Stimulated activated CD4-positive, alpha-beta T cell treated with anti-CD3 and anti-CD28 coated beads, TNF-alpha, amount 100 ng/mL, for 1 hour (primary cell): ENCODE data around the gene PGAM2.

Experiments
- DNase-seq, 3 donors: peaks; one replicate each; pipeline ENCODE4 v3.0.0-alpha.2; 2020; ENCODE audit warnings: low read depth in 3 of 3, low spot score in 1 of 3

The PGAM2 gene

DNA sequence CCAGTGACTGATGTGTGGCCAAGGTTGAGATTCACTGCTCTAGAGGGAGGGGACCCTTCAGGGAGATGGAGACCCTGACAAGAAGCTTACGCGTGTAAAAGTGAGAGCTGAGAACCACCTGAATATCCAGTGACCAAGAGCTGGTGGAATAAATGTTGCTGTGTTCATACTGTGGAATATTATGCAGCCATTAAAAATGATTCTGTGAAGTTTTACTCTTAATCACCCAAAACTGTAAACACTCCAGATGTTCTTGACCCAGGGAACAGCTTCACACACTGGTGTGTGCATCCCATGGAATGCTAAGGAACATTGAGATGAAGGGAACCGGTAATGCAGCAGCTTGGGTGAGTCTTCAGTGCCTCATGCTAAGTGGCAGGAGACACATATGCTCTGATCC lies 21.3 kb upstream of the PGAM2 start:
- DNase-seq, result no peak

DNA sequence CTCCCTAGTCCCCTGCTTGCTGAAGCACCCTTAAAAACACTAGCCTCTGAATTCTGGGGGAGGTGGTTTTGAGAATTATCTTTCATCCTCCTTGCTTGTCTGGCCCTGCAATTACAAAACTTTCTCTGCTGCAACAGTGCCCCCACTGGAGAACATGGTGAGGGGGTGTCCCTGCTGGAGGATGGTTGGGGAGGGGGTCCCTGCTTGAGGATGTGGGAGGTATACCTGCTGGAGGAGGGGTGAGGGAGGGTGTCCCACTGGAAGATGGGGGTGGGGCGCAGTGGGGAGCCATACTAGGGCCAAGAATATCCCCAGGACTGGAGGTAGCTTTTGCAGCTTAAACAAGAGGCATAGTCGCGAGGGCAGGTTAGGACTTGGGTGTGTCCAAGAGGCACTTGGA lies 20.2 kb upstream of the PGAM2 start:
- DNase-seq, result no peak

DNA sequence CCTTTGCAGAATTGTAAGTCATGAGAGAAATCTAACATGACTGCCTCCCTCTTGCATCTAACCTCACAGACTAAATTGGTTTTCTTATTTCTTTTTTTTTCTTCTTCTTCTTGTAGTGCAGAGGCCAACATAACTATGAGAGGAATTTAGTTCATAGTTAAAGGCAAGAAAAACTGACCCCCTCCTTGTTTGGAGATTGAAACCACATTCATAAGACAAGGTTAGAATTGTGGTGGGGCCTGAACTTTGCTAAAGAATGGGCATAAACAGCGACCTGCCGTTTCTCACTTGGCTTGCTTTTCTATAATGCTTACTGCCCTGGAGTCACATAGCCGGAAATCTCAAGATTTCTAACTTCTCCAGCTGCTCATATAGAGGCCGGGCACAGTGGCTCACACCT lies 19.3 kb upstream of the PGAM2 start:
- DNase-seq, result no peak

DNA sequence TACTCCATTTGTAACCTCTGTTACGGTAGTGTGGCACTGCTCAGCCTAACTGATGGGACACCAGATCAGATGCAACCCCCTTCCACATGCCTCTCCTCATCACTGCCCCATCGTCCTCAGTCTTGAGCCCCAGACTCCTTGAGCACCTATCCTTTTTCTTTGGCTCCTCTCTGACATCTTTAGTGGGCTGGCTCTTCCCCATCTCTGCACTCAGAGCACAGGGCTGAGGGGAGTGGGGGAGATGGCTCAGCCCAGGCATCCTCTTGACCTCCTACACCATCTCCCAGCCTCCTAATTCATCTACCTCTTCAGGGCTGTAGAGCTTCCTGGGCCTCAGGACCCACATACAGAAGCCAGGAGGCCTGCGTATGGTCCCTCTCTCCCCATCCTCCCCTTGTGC lies 18.4 kb upstream of the PGAM2 start:
- DNase-seq, result no peak

DNA sequence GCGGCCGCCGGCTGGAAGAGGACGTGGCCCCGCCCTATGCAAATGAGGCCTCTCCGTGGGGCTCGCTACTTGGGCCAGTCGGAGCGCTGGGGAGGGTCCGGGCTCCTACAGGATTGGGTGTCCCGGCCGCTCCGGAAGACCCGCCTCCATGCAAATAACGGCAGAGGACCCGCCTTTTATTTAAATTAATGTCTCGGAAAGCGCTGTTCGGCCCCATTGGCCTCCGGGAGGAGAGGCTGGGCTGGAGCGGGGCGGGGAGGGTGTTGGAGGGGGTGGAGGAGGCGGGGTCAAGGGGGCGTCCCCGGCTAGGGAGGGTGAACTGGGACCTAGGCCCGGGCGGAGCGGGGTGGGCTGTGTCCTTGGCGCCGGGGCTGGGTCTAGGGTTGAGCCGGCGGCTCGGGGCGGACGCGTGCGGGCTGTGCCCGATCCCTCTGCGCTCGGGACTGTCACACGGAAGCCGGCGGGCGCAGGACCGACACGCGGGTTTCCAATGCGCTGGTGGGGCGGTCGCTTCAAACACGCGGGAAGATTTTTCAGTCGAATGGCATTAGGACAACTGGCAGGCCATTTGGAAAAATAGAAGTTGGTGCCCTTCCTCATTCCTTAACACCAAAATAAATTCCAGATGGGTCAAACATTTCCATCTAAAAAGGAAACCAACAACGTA lies 17.3 kb upstream of the PGAM2 start:
- peak; percentile 90 to 96 (median 95) for DNase-seq

DNA sequence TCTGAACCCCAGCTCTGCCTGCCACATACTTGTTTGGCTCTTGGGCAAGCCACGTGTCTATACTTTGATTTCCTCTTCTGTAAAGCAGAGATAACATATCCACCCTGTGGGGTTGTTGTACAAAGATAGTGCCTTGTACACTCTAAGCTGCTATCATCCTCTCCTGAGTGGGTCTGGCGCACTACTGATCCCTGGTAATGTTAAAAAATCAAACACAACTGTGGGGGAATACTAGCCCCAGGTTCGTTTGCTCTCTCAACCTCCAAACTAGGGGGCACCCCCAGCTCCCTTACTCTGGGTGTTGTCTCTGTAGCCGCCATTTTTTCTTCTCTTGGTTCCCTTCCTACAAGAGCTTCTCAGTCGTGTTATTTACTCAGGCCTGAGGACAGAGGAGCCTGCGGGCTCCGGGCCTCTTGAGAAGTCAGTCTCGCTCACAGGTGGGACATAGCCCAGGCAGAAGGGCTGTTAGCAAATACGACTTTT lies 15.9 kb upstream of the PGAM2 start:
- DNase-seq, result no peak

DNA sequence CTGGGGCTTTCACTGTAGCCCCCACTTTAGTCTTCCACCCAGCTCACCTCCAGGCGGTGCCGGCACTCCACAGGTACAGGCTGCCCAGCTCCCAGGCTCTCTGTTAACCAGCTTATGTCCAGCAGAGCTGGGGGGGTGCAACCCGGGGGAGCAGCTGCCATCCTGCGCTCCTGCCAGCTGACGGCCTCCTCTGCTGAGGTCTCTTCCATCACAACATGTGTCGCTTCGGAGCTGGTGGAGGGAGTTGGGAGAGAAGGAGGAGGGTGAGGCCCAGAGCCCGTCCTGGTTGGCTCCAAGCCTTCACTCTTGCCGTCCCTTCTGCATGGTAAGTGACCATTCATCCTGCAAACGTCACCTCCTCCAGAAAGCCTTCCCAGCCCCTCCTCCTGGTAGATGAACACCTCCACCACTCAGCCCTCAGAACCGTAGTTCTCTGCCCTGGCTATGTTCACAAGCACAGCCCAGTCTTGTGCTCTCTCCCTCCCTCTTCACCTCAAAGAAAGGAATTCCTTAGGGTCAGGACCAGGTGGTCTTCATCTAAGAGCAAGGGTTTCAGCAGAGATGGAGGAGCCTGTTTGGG lies 15.4 kb upstream of the PGAM2 start:
- no peak for DNase-seq

DNA sequence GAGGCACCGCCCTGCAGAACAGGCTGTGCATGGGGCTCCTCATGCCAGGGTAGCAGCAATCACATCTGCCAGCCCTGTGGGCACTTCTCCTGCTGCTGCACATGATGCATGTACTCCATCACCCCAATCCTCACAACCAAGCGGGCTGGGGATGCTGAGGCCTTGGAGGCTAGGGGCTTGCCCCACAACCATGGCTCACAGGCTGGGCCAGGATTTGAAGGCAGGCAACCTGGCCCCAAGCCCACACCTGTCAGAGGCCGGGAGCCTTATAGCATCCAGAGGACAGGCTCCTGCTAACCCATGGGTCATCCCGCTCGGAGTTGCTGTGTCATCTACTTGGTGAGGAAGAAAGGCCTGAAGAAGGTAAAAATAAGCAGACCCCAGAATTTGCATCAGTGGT lies 14.8 kb upstream of the PGAM2 start:
- no peak for DNase-seq

DNA sequence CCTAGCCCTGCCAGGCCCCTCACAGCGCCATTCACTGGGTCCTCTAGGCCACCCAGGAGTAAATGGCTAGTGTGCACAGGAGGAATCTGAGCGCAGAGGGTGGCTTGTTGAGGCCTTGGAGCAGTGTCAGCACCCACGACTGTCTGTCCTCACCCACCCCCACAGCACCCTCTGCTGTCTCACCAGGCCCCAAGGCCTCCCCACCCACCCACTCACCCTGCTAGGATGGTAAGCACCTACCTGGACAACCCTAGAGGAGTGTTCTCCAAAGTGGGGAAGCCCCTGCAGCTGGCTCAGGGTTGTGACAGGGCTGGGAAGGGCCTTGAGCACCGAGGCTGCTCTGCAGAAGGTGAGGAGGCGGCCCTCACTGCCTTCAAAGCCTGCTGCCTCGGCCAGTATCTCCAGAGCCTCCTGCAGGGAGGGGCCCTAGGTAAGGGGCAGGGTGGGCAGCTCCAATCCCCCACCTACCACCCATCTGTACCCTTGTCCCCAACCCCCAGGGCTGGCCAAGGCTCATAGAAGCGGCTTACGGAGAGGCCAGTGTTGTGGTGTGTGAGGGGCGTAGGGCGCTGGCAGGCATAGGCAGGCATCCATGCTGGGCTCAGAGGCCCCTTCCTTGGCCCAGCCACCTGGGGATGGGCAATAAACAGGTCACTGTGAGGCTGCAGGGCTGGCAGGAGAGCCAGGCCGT lies 14.1 kb upstream of the PGAM2 start:
- no peak for DNase-seq

DNA sequence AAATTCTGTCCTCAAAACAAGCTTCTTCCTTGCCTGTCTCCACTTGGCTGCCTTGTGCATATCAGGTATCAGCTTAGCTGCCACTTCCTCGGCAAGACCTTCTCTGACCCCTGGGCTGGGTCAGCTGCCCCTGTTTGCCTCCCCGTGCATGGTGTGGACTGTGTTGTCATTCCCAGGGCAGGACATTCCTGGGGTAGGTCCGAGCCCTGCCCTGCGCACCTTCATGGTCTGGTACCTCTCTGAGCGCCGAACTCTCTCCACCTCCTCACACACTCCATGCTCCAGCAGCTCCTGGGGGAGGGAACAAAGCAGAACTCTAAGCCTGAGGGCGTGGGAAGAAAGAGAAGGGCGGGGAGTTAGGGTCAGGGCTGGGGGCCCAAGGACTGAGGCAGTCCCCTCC lies 13.2 kb upstream of the PGAM2 start:
- DNase-seq, result no peak

DNA sequence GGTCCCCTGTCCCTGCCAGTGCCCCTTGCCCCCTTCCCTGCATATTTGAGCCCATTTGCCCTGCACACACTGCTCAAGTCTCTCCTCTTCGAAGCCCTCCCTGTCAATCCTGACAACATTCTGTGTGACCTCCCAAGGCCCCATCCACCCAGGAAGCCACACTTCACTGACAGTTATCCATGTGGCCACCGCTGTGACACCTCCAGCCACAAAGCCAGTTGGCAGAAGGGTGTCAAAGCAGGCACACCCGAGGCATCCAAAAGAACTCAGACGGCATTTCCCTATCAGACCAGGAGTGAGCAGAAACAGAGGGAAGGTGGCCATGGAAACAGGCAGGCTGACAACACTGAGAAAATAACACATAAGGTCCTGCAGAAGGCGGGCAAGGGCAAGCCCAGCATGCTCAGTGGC lies 12.3 kb upstream of the PGAM2 start:
- DNase-seq, result no peak

DNA sequence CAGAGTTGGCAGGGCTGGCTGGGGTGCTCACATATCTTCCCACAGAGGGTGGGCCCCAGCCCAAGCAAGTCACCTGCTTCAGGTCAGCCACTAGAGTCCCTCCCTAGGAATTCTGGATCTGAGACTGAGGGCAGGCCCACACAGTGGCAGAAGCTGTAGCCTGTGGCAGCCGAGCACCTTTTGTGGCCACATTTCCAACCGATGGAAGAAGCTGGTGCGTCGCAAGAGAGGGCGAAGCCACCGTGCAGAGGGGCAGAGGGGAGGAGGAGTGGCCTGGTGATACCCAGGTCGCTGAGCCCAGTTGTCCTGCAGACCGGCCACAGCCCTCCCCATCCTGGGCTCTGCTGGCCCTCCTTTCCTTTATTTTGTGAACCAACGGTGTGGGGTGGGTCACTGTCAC lies 11.7 kb upstream of the PGAM2 start:
- no peak for DNase-seq

DNA sequence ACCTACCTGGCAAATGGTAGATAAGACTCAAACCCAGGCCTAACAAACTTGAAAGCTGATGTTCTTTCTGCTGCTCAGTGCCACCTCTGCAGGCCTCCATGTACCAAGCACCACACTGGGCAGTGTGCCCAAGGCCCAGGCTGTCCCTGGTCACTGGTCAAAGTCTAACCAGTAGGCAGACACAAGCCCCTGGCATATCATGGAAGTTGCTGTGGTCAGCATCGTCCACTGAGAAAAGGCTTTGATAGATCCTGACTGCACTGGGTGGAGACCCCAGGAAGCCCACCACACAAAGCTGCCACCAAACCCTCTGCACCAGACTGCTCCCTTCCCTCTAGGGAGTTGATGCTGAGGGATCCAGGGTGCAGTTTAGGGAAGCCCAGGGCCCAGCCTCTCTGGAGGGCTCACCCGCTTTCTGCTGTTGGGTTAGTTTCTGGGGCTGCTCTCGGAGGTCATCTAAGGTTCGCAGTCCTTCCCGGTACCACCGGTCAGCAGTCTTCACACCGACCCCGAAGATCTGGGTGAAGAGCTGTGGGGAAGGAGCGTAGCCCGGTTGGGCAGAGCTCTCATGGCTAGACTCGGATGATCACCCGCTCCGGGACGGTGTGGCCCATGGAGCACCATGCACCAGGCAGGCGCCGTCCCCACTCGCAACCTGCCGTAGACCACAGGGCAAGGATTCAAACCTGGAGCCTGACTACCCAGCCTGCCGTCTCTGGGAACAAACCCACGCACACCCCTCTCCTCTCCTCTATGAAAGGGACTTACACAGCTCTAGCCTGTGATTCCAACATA lies 10.9 kb upstream of the PGAM2 start:
- no peak for DNase-seq

DNA sequence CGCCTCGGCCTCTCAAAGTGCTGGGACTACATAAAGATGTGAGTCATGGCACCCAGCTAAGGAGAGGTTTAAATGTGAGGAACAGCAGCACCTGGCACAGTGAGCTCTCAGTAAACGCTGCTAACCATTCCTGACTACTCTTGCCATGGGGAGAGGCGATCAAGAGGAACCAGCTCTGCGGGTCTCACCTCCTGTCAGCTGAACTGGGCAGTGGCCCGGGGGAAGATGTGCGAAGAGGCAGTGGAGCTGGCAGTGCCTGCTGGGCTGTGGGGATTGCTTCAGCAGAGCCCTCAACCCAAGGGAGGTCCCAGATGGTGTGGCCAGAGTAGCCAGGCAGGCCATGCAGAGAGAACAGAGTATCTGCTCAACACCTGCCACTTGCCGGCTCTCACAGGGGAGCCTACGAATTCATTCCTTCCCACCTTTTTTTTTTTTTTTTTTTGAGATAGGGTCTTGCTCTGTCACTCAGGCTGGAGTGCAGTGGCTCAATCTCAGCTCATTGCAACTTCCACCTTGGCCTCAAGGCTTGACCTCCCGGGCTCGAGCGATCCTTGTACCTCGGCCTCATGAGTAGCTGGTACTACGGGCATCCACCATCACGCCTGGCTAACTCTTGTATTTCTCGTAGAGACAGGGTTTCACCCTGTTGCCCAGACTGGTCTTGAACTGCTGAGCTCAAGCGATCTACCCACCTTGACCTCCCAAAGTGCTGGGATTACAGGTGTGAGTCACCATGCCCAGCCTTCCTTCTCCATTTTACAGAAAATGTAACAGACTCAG lies 10.1 kb upstream of the PGAM2 start:
- no peak for DNase-seq

DNA sequence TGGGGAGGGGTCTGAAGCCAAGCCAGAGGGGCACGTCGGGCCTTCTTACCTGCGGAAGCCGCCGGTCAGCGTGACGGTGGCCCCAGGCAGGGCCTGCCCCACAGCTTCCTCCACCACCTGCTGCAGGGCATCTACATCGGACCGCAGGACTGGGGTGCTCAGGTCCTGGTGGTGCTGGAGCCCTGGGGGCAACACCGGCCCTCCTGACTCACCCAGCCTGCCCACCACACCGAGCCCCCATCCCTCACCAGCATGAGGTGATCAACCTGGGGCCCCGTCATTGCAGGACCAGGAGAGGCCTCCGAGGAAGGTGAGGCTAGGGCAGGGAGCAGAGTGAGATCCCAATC lies 9.0 kb upstream of the PGAM2 start:
- no peak for DNase-seq

DNA sequence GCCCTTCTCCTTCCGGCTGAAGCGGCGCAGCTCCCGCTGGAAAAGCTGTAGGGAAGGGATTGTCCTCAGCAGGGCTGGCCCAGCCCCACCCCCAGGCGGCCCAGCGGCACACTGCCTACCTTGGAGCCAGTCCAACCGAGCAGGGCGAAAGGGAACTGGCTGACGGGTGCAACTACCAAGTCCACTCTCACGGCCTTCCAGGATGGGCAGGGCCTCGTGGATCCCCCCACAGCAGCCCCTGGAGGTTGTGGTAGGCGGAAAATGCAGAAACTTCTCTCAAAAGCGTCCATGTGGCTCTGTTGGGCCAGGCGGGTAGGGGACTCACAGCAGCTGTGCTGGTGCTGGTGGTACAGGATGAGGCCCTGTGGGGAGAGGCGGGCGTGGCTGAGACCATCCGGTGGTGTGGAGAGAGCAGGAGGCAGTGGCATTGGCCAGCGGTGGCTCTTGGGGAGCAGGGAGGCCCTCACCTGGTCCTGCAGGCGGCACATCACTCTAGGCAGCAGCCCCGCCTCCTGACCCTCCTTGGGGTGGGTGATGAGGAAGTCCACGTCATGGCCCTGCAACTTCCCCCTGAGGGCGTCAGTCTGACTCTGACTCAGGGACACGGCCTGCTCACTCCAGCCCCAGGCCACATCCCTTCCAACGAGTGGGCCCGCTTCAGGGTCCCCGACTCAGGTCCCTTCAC lies 8.4 kb upstream of the PGAM2 start:
- no peak for DNase-seq

DNA sequence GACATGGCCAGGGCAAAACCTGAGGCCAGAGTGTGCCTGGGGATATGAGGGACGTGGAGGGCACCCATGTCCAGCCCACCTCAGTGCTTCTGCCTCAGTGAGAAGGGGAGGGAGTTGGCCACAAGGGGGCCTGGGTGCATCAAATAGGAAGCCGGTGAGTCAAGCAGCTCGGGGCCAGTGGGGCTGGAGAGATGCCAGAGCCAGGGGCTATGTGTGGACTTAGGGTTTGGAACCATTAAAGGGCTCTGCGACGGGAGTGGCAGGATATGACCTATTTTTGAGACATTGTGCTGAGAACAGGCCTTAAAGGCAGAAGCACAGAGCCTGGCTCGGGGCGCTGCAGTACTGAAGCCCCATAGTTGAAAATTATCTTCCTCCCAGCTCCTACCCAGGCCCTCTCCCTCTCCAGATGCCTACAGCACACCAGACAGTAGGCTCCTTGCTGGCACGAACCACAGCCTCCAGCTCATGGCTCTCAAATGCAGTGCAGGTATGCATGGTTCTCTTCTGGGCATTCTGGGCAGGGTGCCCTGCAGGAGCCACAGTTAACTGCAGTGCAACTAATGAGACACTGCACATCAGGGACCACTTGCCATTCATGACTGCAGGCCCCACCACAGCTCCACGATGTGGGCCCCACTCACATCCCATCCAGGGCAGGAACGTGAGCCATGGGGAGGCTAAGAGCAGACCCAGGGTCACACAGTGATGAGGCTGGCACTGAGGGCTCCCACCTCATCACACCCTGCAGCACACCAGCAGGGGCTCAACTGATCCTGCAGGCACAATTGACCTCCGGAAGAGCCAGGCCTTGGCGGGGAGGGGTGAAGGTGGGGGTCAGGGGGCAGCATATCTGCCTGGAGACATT lies 7.2 kb upstream of the PGAM2 start:
- DNase-seq, result no peak

DNA sequence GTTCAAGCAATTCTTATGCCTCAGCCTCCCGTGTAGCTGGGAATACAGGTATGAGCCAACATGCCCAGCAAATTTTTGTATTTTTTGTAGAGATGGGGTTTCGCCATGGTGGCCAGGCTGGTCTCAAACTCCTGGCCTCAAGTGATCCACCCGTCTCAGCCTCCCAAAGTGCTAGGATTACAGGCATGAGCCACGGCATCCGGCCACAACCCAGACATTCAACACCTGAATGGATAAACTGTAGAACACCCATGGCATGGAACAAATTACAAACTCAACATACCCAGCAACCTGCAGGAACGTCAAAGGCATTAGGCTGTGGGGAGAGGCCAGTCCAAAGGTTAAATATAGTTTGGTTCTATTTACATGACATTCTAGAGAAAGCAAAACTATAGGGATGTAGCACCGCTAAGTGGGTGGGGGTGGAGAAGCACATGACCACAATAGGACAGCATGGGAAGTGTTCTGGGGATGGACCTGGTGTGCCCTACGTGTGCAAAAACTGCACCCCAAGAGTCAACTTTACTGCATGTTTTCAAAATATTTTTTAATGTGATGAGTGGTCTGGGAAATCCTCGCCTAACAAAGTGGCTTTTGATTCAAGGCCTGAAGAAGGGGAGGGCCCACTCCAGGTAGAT lies 6.5 kb upstream of the PGAM2 start:
- DNase-seq, result no peak

DNA sequence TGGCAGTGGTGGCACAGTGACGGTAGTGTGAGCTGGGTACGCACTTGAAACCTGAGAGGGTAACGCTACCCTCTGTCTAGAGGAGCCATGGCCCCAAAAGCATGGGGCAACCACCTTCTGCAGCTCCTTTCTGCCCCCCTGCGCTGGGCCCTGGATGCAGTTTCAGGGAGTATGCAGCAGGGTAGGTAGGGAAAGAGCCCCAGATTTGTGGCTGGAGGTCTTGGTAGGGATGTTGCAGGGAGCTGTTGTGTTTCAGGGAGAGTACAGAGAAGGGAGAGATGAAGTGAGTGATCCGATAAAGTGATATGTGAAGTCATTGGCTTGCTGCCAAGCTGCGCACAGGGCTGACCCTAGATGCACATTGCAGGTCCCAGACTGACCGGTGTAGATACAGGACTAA lies 2.7 kb upstream of the PGAM2 start:
- DNase-seq, result no peak
